ENCODE results near the gene KLF9.

The KLF9 gene

GRCh38 chr9:70420441-70421271 lies 6.2 kb upstream of the KLF9 start:
- H3K4me1 ChIP-seq (ENCODE audit: control insufficient read depth, insufficient read depth, low read length), result peaks cover 8% of the 10 kb centered on the region
- ChIA-PET CTCF (interaction anchor here (0.7 to 2.0 kb wide), 5 partner anchors 64 to 182 kb away, joined by 4 to 17 read pairs (median 5); no protein-coding TSS in a partner anchor), POLR2A (interaction anchor here (0.6 to 4.6 kb wide), 24 partner anchors 8 to 180 kb away, joined by 3 to 127 read pairs (median 5); no protein-coding TSS in a partner anchor)
- no peaks in the 10 kb centered on the region for H3K9me3 ChIP-seq (ENCODE audit: control insufficient read depth, insufficient read depth, low read depth, low read length)
- H3K27ac ChIP-seq (ENCODE audit: extremely low read depth, low read depth, low read length), result peak overlapping the region; percentile 100
- peak overlapping the region; percentile 60 for H3K4me3 ChIP-seq (ENCODE audit: low read depth, low read length)
- no peaks in the 10 kb centered on the region for H3K36me3 ChIP-seq (ENCODE audit: control insufficient read depth in 2 of 2, insufficient read depth in 1 of 2, low read length in 2 of 2)
- TF ChIP-seq REPIN1 (tag by site-specific recombination; IDR thresholded peaks at IDR 0.05; ENCODE audit: low read depth) (no peak), ZNF112 (tag by site-specific recombination; IDR thresholded peaks at IDR 0.05) (no peak), ZBTB17 (tag by site-specific recombination; IDR thresholded peaks at IDR 0.05) (peak; percentile 58; the same call in 1 of the 2 replicates), ZNF76 (tag by site-specific recombination; IDR thresholded peaks at IDR 0.05; ENCODE audit: borderline replicate concordance, low read depth) (peak; percentile 84), ZNF768 (tag by site-specific recombination; IDR thresholded peaks at IDR 0.05) (no peak; the same call in 1 of the 2 replicates), ZNF837 (tag by site-specific recombination; IDR thresholded peaks at IDR 0.05) (0 out of 2 replicates have a peak, but pooled peaks have one; percentile 12), ZNF830 (tag by site-specific recombination; IDR thresholded peaks at IDR 0.05; ENCODE audit: low read depth) (no peak), ZNF341 (tag by site-specific recombination; IDR thresholded peaks at IDR 0.05; ENCODE audit: low read depth) (peak; percentile 99), ZNF416 (tag by site-specific recombination; IDR thresholded peaks at IDR 0.05) (no peak), ZNF658 (tag by site-specific recombination; IDR thresholded peaks at IDR 0.05) (no peak), KLF1 (tag by site-specific recombination; IDR thresholded peaks at IDR 0.05) (no peak), OSR2 (tag by site-specific recombination; IDR thresholded peaks at IDR 0.05) (peak; percentile 49), ZNF24 (tag by site-specific recombination; IDR thresholded peaks at IDR 0.05) (no peak), ZNF585B (tag by site-specific recombination; IDR thresholded peaks at IDR 0.05) (no peak), ZNF2 (tag by site-specific recombination; IDR thresholded peaks at IDR 0.05) (no peak), SCRT1 (tag by site-specific recombination; IDR thresholded peaks at IDR 0.05; ENCODE audit: borderline replicate concordance) (no peak), TSHZ1 (tag by site-specific recombination; IDR thresholded peaks at IDR 0.05; ENCODE audit: borderline replicate concordance) (no peak), ZNF19 (tag by site-specific recombination; IDR thresholded peaks at IDR 0.05; ENCODE audit: low read depth) (no peak), EGR2 (tag by site-specific recombination; IDR thresholded peaks at IDR 0.05; ENCODE audit: low read depth) (peak; percentile 93), GFI1B (tag by site-specific recombination; IDR thresholded peaks at IDR 0.05) (no peak), ZIC2 (tag by site-specific recombination; IDR thresholded peaks at IDR 0.05) (peak; percentile 55), BCL11B (tag by site-specific recombination; IDR thresholded peaks at IDR 0.05; ENCODE audit: low read depth) (no peak), PRDM1 (tag by site-specific recombination; IDR thresholded peaks at IDR 0.05) (no peak), ZNF302 (tag by site-specific recombination; IDR thresholded peaks at IDR 0.05; ENCODE audit: low read depth) (no peak), BCL11A (tag by site-specific recombination; IDR thresholded peaks at IDR 0.05; ENCODE audit: low read depth) (no peak), ZNF600 (tag by site-specific recombination; IDR thresholded peaks at IDR 0.05) (no peak), ZFP3 (tag by site-specific recombination; IDR thresholded peaks at IDR 0.05; ENCODE audit: low read depth) (no peak), ZNF157 (tag by site-specific recombination; IDR thresholded peaks at IDR 0.05) (no peak), GLIS1 (tag by site-specific recombination; IDR thresholded peaks at IDR 0.05) (peak; percentile 78), ZFP41 (tag by site-specific recombination; IDR thresholded peaks at IDR 0.05; ENCODE audit: borderline replicate concordance) (no peak)
- TF ChIP-seq, protein P1, sequence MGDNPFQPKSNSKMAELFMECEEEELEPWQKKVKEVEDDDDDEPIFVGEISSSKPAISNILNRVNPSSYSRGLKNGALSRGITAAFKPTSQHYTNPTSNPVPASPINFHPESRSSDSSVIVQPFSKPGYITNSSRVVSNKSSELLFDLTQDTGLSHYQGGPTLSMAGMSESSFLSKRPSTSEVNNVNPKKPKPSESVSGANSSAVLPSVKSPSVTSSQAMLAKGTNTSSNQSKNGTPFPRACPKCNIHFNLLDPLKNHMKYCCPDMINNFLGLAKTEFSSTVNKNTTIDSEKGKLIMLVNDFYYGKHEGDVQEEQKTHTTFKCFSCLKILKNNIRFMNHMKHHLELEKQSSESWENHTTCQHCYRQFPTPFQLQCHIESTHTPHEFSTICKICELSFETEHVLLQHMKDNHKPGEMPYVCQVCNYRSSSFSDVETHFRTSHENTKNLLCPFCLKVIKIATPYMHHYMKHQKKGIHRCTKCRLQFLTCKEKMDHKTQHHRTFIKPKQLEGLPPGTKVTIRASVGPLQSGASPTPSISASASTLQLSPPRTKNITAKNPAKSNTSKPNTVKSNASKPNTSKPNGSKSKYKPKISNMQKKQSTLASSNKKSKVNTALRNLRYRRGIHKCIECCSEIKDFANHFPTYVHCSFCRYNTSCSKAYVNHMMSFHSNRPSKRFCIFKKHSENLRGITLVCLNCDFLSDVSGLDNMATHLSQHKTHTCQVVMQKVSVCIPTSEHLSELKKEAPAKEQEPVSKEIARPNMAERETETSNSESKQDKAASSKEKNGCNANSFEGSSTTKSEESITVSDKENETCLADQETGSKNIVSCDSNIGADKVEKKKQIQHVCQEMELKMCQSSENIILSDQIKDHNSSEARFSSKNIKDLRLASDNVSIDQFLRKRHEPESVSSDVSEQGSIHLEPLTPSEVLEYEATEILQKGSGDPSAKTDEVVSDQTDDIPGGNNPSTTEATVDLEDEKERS (tag by site-specific recombination; IDR thresholded peaks at IDR 0.05), result no peak
- TF ChIP-seq, protein P2, sequence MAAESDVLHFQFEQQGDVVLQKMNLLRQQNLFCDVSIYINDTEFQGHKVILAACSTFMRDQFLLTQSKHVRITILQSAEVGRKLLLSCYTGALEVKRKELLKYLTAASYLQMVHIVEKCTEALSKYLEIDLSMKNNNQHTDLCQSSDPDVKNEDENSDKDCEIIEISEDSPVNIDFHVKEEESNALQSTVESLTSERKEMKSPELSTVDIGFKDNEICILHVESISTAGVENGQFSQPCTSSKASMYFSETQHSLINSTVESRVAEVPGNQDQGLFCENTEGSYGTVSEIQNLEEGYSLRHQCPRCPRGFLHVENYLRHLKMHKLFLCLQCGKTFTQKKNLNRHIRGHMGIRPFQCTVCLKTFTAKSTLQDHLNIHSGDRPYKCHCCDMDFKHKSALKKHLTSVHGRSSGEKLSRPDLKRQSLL (tag by site-specific recombination; IDR thresholded peaks at IDR 0.05), result no peak

All from HEK293 (cell line).